Thyroid gland (tissue), 4 donors: Measurements from ENCODE around the gene IRGC.

ENCODE experiments used
- CTCF ChIP-seq, 6 experiments: fragments of 200-600 bp in 3 of 6; fragments of 450-650 bp in 3 of 6; sonication (generic) in 3 of 6; IDR thresholded peaks; one replicate each; pipeline ENCODE4 v1.5.1; 2016 to 2019; ENCODE audit warnings: antibody characterized with exemption in 6 of 6, mild to moderate bottlenecking in 2 of 6, inconsistent platforms in 1 of 6, moderate library complexity in 1 of 6
- POLR2A ChIP-seq, 2 donors: fragments of 450-650 bp; IDR thresholded peaks; one replicate each; pipeline ENCODE4 v1.6.1; 2017; ENCODE audit warnings: antibody characterized with exemption in 2 of 2, mild to moderate bottlenecking in 2 of 2, moderate library complexity in 1 of 2

GRCh38 chr19:43688059-43688701 is 27.7 kb upstream of the IRGC start:
- TF ChIP-seq CTCF (IDR thresholded peaks at IDR 0.05) (no peak), POLR2A (IDR thresholded peaks at IDR 0.05) (no peak)
